ENCODE data around the gene CYP3A5.

Gene CYP3A5

DNA sequence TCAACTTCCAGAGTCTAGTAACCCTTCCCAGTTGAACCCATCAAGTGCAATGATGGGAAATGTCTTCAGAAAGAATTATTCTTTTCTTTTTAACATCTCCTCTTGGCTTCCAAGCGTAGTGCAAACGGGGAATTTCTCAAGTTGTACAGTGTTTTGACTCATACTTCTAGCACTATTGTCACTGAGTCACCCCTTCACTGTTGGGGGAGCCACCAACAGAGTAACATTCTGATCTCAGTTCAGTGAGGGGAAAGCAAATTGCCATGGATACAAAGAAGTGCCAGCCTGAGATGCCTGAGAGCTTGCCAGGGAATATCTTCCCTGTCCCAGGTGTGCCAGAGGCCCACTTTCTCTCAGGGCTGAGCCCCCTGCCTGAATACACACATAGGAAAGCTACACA, 31.0 kb downstream of the CYP3A5 start (continued):
- TF ChIP-seq, protein P1, sequence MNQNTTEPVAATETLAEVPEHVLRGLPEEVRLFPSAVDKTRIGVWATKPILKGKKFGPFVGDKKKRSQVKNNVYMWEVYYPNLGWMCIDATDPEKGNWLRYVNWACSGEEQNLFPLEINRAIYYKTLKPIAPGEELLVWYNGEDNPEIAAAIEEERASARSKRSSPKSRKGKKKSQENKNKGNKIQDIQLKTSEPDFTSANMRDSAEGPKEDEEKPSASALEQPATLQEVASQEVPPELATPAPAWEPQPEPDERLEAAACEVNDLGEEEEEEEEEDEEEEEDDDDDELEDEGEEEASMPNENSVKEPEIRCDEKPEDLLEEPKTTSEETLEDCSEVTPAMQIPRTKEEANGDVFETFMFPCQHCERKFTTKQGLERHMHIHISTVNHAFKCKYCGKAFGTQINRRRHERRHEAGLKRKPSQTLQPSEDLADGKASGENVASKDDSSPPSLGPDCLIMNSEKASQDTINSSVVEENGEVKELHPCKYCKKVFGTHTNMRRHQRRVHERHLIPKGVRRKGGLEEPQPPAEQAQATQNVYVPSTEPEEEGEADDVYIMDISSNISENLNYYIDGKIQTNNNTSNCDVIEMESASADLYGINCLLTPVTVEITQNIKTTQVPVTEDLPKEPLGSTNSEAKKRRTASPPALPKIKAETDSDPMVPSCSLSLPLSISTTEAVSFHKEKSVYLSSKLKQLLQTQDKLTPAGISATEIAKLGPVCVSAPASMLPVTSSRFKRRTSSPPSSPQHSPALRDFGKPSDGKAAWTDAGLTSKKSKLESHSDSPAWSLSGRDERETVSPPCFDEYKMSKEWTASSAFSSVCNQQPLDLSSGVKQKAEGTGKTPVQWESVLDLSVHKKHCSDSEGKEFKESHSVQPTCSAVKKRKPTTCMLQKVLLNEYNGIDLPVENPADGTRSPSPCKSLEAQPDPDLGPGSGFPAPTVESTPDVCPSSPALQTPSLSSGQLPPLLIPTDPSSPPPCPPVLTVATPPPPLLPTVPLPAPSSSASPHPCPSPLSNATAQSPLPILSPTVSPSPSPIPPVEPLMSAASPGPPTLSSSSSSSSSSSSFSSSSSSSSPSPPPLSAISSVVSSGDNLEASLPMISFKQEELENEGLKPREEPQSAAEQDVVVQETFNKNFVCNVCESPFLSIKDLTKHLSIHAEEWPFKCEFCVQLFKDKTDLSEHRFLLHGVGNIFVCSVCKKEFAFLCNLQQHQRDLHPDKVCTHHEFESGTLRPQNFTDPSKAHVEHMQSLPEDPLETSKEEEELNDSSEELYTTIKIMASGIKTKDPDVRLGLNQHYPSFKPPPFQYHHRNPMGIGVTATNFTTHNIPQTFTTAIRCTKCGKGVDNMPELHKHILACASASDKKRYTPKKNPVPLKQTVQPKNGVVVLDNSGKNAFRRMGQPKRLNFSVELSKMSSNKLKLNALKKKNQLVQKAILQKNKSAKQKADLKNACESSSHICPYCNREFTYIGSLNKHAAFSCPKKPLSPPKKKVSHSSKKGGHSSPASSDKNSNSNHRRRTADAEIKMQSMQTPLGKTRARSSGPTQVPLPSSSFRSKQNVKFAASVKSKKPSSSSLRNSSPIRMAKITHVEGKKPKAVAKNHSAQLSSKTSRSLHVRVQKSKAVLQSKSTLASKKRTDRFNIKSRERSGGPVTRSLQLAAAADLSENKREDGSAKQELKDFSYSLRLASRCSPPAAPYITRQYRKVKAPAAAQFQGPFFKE (tag by site-specific recombination; IDR thresholded peaks at IDR 0.05; ENCODE audit: borderline replicate concordance), result no peak
- TF ChIP-seq, protein P2, sequence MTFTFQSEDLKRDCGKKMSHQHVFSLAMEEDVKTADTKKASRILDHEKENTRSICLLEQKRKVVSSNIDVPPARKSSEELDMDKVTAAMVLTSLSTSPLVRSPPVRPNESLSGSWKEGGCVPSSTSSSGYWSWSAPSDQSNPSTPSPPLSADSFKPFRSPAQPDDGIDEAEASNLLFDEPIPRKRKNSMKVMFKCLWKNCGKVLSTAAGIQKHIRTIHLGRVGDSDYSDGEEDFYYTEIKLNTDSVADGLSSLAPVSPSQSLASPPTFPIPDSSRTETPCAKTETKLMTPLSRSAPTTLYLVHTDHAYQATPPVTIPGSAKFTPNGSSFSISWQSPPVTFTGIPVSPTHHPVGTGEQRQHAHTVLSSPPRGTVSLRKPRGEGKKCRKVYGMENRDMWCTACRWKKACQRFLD (tag by site-specific recombination; IDR thresholded peaks at IDR 0.05), result no peak
- TF ChIP-seq ZNF266 (tag by site-specific recombination; IDR thresholded peaks at IDR 0.05; ENCODE audit: low read depth) (no peak), ZNF624 (tag by site-specific recombination; IDR thresholded peaks at IDR 0.05) (no peak), ZBTB8A (tag by site-specific recombination; IDR thresholded peaks at IDR 0.05) (no peak)

DNA sequence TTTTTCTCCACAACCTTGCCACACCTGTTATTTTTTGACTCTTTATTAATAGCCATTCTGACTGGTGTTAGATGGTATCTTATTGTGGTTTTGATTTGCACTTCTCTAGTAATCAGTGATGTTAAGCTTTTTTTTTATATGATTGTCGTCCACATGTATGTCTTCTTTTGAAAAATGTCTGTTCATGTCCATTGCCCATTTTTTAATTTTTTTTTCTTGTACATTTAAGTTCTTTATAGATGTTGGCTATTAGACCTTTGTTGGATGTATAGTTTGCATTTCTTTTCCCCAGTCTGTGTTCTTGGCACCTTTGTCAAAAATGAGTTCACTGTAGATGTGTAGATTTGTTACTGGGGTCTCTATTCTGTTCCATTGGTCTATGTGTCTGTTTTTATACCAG, 34.2 kb downstream of the CYP3A5 start:
- no peak overlapping the region for H3K4me3 ChIP-seq (ENCODE audit: low read depth, low read length)

More for the DNA sequence above, 34.2 kb downstream of the CYP3A5 start:
- CTCF ChIA-PET, result no interaction called here
- POLR2A ChIA-PET, result no interaction called here
- no peaks in the 10 kb centered on the region for H3K4me1 ChIP-seq (ENCODE audit: control insufficient read depth, insufficient read depth, low read length)
- no peak overlapping the region for H3K27ac ChIP-seq (ENCODE audit: extremely low read depth, low read depth, low read length)
- TF ChIP-seq ZNF112 (tag by site-specific recombination; IDR thresholded peaks at IDR 0.05) (no peak), HOXD13 (CRISPR knock-in tag; IDR thresholded peaks at IDR 0.05; ENCODE audit: borderline replicate concordance) (no peak), ZNF664 (tag by site-specific recombination; IDR thresholded peaks at IDR 0.05) (no peak), ZNF560 (tag by site-specific recombination; IDR thresholded peaks at IDR 0.05; ENCODE audit: borderline replicate concordance) (no peak), ZNF791 (tag by site-specific recombination; IDR thresholded peaks at IDR 0.05) (no peak), ZNF658 (tag by site-specific recombination; IDR thresholded peaks at IDR 0.05) (no peak), BCL11A (tag by site-specific recombination; IDR thresholded peaks at IDR 0.05; ENCODE audit: low read depth) (no peak), ZNF132 (tag by site-specific recombination; IDR thresholded peaks at IDR 0.05; ENCODE audit: borderline replicate concordance) (no peak), ZBTB17 (tag by site-specific recombination; IDR thresholded peaks at IDR 0.05) (no peak)
- TF ChIP-seq, protein P3, sequence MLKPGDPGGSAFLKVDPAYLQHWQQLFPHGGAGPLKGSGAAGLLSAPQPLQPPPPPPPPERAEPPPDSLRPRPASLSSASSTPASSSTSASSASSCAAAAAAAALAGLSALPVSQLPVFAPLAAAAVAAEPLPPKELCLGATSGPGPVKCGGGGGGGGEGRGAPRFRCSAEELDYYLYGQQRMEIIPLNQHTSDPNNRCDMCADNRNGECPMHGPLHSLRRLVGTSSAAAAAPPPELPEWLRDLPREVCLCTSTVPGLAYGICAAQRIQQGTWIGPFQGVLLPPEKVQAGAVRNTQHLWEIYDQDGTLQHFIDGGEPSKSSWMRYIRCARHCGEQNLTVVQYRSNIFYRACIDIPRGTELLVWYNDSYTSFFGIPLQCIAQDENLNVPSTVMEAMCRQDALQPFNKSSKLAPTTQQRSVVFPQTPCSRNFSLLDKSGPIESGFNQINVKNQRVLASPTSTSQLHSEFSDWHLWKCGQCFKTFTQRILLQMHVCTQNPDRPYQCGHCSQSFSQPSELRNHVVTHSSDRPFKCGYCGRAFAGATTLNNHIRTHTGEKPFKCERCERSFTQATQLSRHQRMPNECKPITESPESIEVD (tag by site-specific recombination; IDR thresholded peaks at IDR 0.05), result no peak
- TF ChIP-seq, protein P4, sequence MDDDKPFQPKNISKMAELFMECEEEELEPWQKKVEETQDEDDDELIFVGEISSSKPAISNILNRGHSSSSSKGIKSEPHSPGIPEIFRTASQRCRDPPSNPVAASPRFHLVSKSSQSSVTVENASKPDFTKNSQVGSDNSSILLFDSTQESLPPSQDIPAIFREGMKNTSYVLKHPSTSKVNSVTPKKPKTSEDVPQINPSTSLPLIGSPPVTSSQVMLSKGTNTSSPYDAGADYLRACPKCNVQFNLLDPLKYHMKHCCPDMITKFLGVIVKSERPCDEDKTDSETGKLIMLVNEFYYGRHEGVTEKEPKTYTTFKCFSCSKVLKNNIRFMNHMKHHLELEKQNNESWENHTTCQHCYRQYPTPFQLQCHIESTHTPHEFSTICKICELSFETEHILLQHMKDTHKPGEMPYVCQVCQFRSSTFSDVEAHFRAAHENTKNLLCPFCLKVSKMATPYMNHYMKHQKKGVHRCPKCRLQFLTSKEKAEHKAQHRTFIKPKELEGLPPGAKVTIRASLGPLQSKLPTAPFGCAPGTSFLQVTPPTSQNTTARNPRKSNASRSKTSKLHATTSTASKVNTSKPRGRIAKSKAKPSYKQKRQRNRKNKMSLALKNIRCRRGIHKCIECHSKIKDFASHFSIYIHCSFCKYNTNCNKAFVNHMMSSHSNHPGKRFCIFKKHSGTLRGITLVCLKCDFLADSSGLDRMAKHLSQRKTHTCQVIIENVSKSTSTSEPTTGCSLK (tag by site-specific recombination; IDR thresholded peaks at IDR 0.05), result no peak
- TF ChIP-seq, protein P5, sequence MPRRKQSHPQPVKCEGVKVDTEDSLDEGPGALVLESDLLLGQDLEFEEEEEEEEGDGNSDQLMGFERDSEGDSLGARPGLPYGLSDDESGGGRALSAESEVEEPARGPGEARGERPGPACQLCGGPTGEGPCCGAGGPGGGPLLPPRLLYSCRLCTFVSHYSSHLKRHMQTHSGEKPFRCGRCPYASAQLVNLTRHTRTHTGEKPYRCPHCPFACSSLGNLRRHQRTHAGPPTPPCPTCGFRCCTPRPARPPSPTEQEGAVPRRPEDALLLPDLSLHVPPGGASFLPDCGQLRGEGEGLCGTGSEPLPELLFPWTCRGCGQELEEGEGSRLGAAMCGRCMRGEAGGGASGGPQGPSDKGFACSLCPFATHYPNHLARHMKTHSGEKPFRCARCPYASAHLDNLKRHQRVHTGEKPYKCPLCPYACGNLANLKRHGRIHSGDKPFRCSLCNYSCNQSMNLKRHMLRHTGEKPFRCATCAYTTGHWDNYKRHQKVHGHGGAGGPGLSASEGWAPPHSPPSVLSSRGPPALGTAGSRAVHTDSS (tag by site-specific recombination; IDR thresholded peaks at IDR 0.05), result no peak
- H3K36me3 ChIP-seq (ENCODE audit: control insufficient read depth in 2 of 2, insufficient read depth in 1 of 2, low read length in 2 of 2), result no peaks in the 10 kb centered on the region
- no peaks in the 10 kb centered on the region for H3K9me3 ChIP-seq (ENCODE audit: control insufficient read depth, insufficient read depth, low read depth, low read length)
